IPS-15b (cell line): ENCODE measurements around the gene TFEB.

ENCODE experiments used
- H3K27me3 ChIP-seq: one replicate; pipeline ENCODE4 v1.6.1; 2013; ENCODE audit warnings: low read length; ENCODE audit not compliant: control insufficient read depth, insufficient read depth
- H3K36me3 ChIP-seq: one replicate; pipeline ENCODE4 v1.6.1; 2013; ENCODE audit warnings: low read length; ENCODE audit not compliant: control insufficient read depth, insufficient read depth
- H3K4me1 ChIP-seq: one replicate; pipeline ENCODE4 v1.6.1; 2013; ENCODE audit warnings: mild to moderate bottlenecking, low read length; ENCODE audit not compliant: control insufficient read depth, insufficient read depth
- H3K4me3 ChIP-seq: one replicate; pipeline ENCODE4 v1.5.1; 2013; ENCODE audit warnings: low read depth, low read length
- H3K9ac ChIP-seq: one replicate; pipeline ENCODE4 v1.6.1; 2013; ENCODE audit warnings: low read depth, mild to moderate bottlenecking, low read length
- H3K9me3 ChIP-seq: one replicate; pipeline ENCODE4 v1.6.1; 2013; ENCODE audit warnings: mild to moderate bottlenecking, low read length; ENCODE audit not compliant: control insufficient read depth, insufficient read depth

TFEB gene

GRCh38 chr6:41689171-41690008 lies 46.0 kb downstream of the TFEB start:
- H3K9ac ChIP-seq, result no peak overlapping the region

GRCh38 chr6:41688256-41688965 lies 47.0 kb downstream of the TFEB start:
- H3K9ac ChIP-seq, result no peak overlapping the region
- peaks cover 10% of the 10 kb centered on the region for H3K4me1 ChIP-seq
- H3K27me3 ChIP-seq, result no peaks in the 10 kb centered on the region
- no peak overlapping the region for H3K4me3 ChIP-seq
- no peaks in the 10 kb centered on the region for H3K9me3 ChIP-seq
- H3K36me3 ChIP-seq, result no peaks in the 10 kb centered on the region

More at GRCh38 chr6:41689171-41690008, 46.0 kb downstream of the TFEB start:
- Histone ChIP-seq H3K9me3 (no peaks in the 10 kb centered on the region), H3K27me3 (no peaks in the 10 kb centered on the region), H3K4me3 (no peak overlapping the region), H3K4me1 (peaks cover 10% of the 10 kb centered on the region), H3K36me3 (no peaks in the 10 kb centered on the region)

- Histone ChIP-seq H3K4me3 (no peak overlapping the region), H3K4me1 (peaks cover 10% of the 10 kb centered on the region), H3K27me3 (no peaks in the 10 kb centered on the region), H3K9ac (no peak overlapping the region), H3K36me3 (no peaks in the 10 kb centered on the region), H3K9me3 (no peaks in the 10 kb centered on the region)
These were observed 47.8 kb downstream of the TFEB start for GRCh38 chr6:41687501-41688175.

GRCh38 chr6:41685641-41686380 lies 49.6 kb downstream of the TFEB start:
- Histone ChIP-seq H3K4me1 (peaks cover 14% of the 10 kb centered on the region), H3K9me3 (no peaks in the 10 kb centered on the region), H3K4me3 (no peak overlapping the region), H3K36me3 (no peaks in the 10 kb centered on the region), H3K9ac (no peak overlapping the region), H3K27me3 (no peaks in the 10 kb centered on the region)

GRCh38 chr6:41684311-41685180 lies 50.9 kb downstream of the TFEB start:
- H3K4me1 ChIP-seq, result peaks cover 17% of the 10 kb centered on the region
- no peak overlapping the region for H3K4me3 ChIP-seq
- no peak overlapping the region for H3K9ac ChIP-seq
- H3K9me3 ChIP-seq, result no peaks in the 10 kb centered on the region
- no peaks in the 10 kb centered on the region for H3K27me3 ChIP-seq
- H3K36me3 ChIP-seq, result no peaks in the 10 kb centered on the region

- H3K9ac ChIP-seq, result peak overlapping the region; percentile 47
- H3K9me3 ChIP-seq, result no peaks in the 10 kb centered on the region
- no peaks in the 10 kb centered on the region for H3K36me3 ChIP-seq
- peaks cover 17% of the 10 kb centered on the region for H3K4me1 ChIP-seq
- H3K27me3 ChIP-seq, result no peaks in the 10 kb centered on the region
- H3K4me3 ChIP-seq, result peak overlapping the region; percentile 48
These were observed 51.7 kb downstream of the TFEB start for GRCh38 chr6:41683523-41684310.

- H3K27me3 ChIP-seq, result no peaks in the 10 kb centered on the region
- H3K4me3 ChIP-seq, result peak overlapping the region; percentile 48
- H3K9ac ChIP-seq, result no peak overlapping the region
These were observed 52.2 kb downstream of the TFEB start for GRCh38 chr6:41683273-41683522.

GRCh38 chr6:41682497-41683272 lies 52.7 kb downstream of the TFEB start:
- peaks cover 15% of the 10 kb centered on the region for H3K4me1 ChIP-seq
- H3K9ac ChIP-seq, result no peak overlapping the region
- peak overlapping the region; percentile 48 for H3K4me3 ChIP-seq
- no peaks in the 10 kb centered on the region for H3K9me3 ChIP-seq
- no peaks in the 10 kb centered on the region for H3K27me3 ChIP-seq
- H3K36me3 ChIP-seq, result no peaks in the 10 kb centered on the region

More at GRCh38 chr6:41683273-41683522, 52.2 kb downstream of the TFEB start:
- Histone ChIP-seq H3K36me3 (no peaks in the 10 kb centered on the region), H3K9me3 (no peaks in the 10 kb centered on the region), H3K4me1 (peaks cover 17% of the 10 kb centered on the region)

GRCh38 chr6:41682056-41682477 lies 53.3 kb downstream of the TFEB start:
- Histone ChIP-seq H3K4me3 (no peak overlapping the region), H3K4me1 (peaks cover 10% of the 10 kb centered on the region), H3K9me3 (no peaks in the 10 kb centered on the region), H3K36me3 (no peaks in the 10 kb centered on the region), H3K27me3 (no peaks in the 10 kb centered on the region), H3K9ac (no peak overlapping the region)
